ENCODE results near the gene PMEL.

The PMEL gene

DNA sequence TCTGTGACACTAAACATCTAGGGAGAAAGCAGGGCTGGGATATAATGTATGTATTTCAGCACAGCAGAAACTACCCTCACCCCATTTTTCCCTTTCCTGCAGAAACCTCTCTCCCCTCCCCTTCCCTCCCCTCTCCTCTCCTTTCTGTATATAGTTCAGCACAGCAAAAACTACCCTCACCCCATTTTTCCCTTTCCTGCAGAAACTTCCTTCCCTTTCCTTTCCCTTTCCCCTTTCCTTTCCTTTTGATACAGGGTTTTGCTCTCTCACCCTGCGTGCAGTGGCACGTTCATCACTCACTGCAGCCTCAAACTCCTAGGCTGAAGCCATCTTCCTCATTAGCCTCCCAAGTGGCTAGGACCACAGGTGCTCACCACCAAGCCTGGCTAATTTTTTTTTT is 2.1 kb downstream of the PMEL start:
- no peak for TF ChIP-seq POLR2AphosphoS5 (IDR thresholded peaks at IDR 0.05; ENCODE audit: low read depth, low read length)
- no peak for TF ChIP-seq TAF1 (IDR thresholded peaks at IDR 0.05; ENCODE audit: borderline replicate concordance, insufficient read depth, low read length)
- TF ChIP-seq, protein P1, sequence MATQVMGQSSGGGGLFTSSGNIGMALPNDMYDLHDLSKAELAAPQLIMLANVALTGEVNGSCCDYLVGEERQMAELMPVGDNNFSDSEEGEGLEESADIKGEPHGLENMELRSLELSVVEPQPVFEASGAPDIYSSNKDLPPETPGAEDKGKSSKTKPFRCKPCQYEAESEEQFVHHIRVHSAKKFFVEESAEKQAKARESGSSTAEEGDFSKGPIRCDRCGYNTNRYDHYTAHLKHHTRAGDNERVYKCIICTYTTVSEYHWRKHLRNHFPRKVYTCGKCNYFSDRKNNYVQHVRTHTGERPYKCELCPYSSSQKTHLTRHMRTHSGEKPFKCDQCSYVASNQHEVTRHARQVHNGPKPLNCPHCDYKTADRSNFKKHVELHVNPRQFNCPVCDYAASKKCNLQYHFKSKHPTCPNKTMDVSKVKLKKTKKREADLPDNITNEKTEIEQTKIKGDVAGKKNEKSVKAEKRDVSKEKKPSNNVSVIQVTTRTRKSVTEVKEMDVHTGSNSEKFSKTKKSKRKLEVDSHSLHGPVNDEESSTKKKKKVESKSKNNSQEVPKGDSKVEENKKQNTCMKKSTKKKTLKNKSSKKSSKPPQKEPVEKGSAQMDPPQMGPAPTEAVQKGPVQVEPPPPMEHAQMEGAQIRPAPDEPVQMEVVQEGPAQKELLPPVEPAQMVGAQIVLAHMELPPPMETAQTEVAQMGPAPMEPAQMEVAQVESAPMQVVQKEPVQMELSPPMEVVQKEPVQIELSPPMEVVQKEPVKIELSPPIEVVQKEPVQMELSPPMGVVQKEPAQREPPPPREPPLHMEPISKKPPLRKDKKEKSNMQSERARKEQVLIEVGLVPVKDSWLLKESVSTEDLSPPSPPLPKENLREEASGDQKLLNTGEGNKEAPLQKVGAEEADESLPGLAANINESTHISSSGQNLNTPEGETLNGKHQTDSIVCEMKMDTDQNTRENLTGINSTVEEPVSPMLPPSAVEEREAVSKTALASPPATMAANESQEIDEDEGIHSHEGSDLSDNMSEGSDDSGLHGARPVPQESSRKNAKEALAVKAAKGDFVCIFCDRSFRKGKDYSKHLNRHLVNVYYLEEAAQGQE (IDR thresholded peaks at IDR 0.05; ENCODE audit: insufficient read depth in 1 of 2, low read depth in 2 of 2, low read length in 2 of 2) = no peak
- TF ChIP-seq FOXP2 (optimal IDR thresholded peaks at IDR 0.05; ENCODE audit: borderline replicate concordance, extremely low read depth, extremely low read length, insufficient read depth) = no peak

DNA sequence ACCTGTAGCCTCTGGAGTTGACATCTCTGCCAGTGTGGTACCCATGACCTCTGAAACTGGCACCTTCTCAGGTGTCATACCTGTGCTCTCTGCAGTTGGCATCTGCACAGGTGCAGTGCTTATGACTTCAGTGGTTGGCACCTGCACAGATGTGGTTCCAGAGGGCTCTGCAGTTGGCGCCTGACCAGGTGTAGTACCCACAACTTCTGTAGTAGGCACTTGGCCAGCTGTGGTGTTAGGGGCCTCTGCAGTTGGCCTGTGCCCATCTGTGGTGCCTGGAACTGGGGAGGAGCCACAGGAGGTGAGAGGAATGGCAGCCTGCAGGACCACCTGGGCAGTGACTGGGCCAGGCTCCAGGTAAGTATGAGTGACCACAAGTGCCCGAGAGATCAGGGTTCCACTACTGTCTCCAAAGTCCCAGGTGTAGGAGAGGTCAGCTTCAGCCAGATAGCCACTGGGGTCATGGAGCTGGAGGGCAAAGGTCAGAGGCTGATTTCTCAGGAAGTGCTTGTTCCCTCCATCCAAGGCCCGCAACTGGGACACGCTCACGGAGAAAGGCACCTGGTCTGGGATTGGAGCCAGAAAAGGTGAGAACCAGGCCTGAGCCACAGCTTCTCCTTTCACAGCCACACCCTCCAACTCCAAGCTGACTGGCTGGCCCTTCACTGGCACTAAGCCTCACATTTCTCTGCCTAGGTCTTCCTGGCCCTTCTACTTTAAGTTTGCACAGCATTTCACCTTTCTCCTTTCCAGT is 8.6 kb downstream of the PMEL start:
- TF ChIP-seq, protein P1 (IDR thresholded peaks at IDR 0.05; ENCODE audit: insufficient read depth in 1 of 2, low read depth in 2 of 2, low read length in 2 of 2) = no peak
- TF ChIP-seq TAF1 (IDR thresholded peaks at IDR 0.05; ENCODE audit: borderline replicate concordance, insufficient read depth, low read length) = no peak
- TF ChIP-seq FOXP2 (optimal IDR thresholded peaks at IDR 0.05; ENCODE audit: borderline replicate concordance, extremely low read depth, extremely low read length, insufficient read depth) = no peak
- TF ChIP-seq POLR2AphosphoS5 (IDR thresholded peaks at IDR 0.05; ENCODE audit: low read depth, low read length) = no peak
- no peak for TF ChIP-seq SIN3A (IDR thresholded peaks at IDR 0.05; ENCODE audit: borderline replicate concordance, insufficient read depth, low read length)

DNA sequence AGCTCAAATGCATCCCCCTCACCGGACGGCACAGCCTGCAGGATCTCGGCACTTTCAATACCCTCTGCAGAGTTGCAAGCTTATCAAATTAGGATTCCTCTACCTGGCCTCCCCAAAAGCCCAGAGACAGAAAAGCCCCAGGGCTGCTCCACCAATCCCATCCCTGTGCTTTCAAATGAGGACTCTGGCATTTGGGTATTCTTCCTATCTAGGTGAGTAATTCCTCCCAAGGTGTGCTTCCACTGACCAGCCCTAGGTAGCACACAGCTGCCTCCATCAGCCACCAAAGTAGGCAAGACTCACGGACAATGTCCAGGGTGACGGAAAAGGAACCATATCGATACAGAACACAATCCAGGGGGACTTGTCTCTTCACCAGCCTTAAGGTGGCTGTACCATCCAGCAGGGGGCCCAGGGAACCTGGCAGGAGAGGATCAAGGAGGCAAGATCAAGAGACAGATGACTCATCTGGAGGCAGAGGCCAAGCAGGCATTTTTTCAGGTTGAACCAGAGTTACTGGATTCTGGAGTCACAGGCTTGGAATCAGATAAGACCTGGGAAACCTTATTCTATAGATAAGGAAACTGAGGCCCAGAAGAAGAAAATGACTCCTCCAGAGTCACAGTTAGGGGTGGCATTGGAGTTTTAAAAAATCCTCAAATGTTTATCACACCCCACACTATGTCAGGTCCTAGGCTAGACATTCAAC is 9.9 kb downstream of the PMEL start:
- no peak for TF ChIP-seq SIN3A (IDR thresholded peaks at IDR 0.05; ENCODE audit: borderline replicate concordance, insufficient read depth, low read length)
- TF ChIP-seq, protein P1 (IDR thresholded peaks at IDR 0.05; ENCODE audit: insufficient read depth in 1 of 2, low read depth in 2 of 2, low read length in 2 of 2) = no peak
- no peak for TF ChIP-seq TAF1 (IDR thresholded peaks at IDR 0.05; ENCODE audit: borderline replicate concordance, insufficient read depth, low read length)
- no peak for TF ChIP-seq FOXP2 (optimal IDR thresholded peaks at IDR 0.05; ENCODE audit: borderline replicate concordance, extremely low read depth, extremely low read length, insufficient read depth)
- no peak for TF ChIP-seq POLR2AphosphoS5 (IDR thresholded peaks at IDR 0.05; ENCODE audit: low read depth, low read length)

DNA sequence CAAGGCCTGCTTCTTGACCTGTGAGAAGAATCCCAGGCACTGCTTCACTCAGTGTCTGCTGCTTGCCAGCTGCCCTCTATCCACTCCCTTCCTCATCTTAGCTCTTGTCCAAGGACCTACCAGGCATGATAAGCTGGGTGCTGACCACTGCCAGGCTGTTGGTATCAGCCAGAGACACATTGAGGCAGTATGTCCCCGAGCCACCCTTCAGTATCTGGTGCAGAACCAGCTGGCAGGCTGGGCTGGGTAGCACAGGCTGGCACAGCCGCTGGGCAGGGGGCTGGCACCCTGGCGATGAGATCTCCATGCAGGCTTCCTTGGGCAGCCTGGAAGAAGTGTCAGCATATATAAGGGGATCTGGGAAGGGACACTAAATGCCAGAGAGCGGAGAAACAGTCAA is 10.5 kb downstream of the PMEL start:
- TF ChIP-seq FOXP2 (optimal IDR thresholded peaks at IDR 0.05; ENCODE audit: borderline replicate concordance, extremely low read depth, extremely low read length, insufficient read depth) (no peak), TAF1 (IDR thresholded peaks at IDR 0.05; ENCODE audit: borderline replicate concordance, insufficient read depth, low read length) (no peak), SIN3A (IDR thresholded peaks at IDR 0.05; ENCODE audit: borderline replicate concordance, insufficient read depth, low read length) (no peak), POLR2AphosphoS5 (IDR thresholded peaks at IDR 0.05; ENCODE audit: low read depth, low read length) (no peak)
- TF ChIP-seq, protein P1 (IDR thresholded peaks at IDR 0.05; ENCODE audit: insufficient read depth in 1 of 2, low read depth in 2 of 2, low read length in 2 of 2) = no peak
